Spinal cord (tissue), 10 donors: Measurements from ENCODE around the gene ABCA10. TPM values are rescaled to one million over a fixed set of nuclear protein-coding genes. Genes with fewer than 3 reads are reported as not detected.

ENCODE experiments used
- DNase-seq, 6 donors: peaks; one replicate each; pipeline versions ENCODE4 v3.0.0 to v3.0.0-alpha.2; 2013 to 2015; ENCODE audit warnings: low spot score in 6 of 6, low read depth in 4 of 6
- H3K27ac ChIP-seq: one replicate; pipeline ENCODE4 v1.5.1; 2013; ENCODE audit warnings: low read depth, low read length, control low read depth
- H3K27me3 ChIP-seq: one replicate; pipeline ENCODE4 v1.6.1; 2013; ENCODE audit warnings: low read length; ENCODE audit not compliant: control insufficient read depth, insufficient read depth
- H3K36me3 ChIP-seq: one replicate; pipeline ENCODE4 v1.6.1; 2013; ENCODE audit warnings: low read length; ENCODE audit not compliant: control insufficient read depth, insufficient read depth
- H3K4me1 ChIP-seq: one replicate; pipeline ENCODE4 v1.6.1; 2013; ENCODE audit warnings: low read length; ENCODE audit not compliant: control insufficient read depth, insufficient read depth
- H3K4me3 ChIP-seq: one replicate; pipeline ENCODE4 v1.5.1; 2013; ENCODE audit warnings: low read depth, low read length, control low read depth
- H3K9me3 ChIP-seq: one replicate; pipeline ENCODE4 v1.6.1; 2013; ENCODE audit warnings: low read length; ENCODE audit not compliant: control insufficient read depth, insufficient read depth
- WGBS: methylation state at CpG from one replicate; pipeline ENCODE4 v1.1.5; 2013; ENCODE audit warnings: missing lambda C conversion rate; ENCODE audit not compliant: insufficient coverage; 5-methylcytosine and 5-hydroxymethylcytosine counted together
- polyA plus RNA-seq, 2 donors: library from polyadenylated mRNA; unstranded; fragments of 120-200 nt; gene quantifications; one replicate each; pipeline ENCODE4 v1.2.1, GENCODE V29; 2013; ENCODE audit not compliant: insufficient read length in 2 of 2
- total RNA-seq, 2 donors: library from RNA; depleted of rRNA in 1 of 2; stranded (reverse); fragments of 120-200 nt in 1 of 2; fragments of >200 nt in 1 of 2; gene quantifications; one replicate each; pipeline versions ENCODE4 v1.2.3 to v1.2.4, GENCODE V29; 2013 to 2014
- donor health status: healthy.

The ABCA10 gene
- total and polyA plus RNA-seq, 4 donors = 2.7 to 21.4 (median 5.7) TPM

- Histone ChIP-seq H3K9me3 (no peaks in the 10 kb centered on the region), H3K4me1 (no peaks in the 10 kb centered on the region), H3K27me3 (no peaks in the 10 kb centered on the region), H3K4me3 (no peak overlapping the region), H3K27ac (no peak overlapping the region), H3K36me3 (no peaks in the 10 kb centered on the region)
- 100% methylated on average over 2 of the region's 3 CpGs for WGBS
- no peak for DNase-seq
Measured at GRCh38 chr17:69230939-69231338, 2.3 kb upstream of the ABCA10 start.

GRCh38 chr17:69228018-69228417 lies 606 bp downstream of the ABCA10 start:
- no peaks in the 10 kb centered on the region for H3K9me3 ChIP-seq
- H3K4me1 ChIP-seq = no peaks in the 10 kb centered on the region
- DNase-seq = no peak
- no peaks in the 10 kb centered on the region for H3K36me3 ChIP-seq
- H3K27me3 ChIP-seq = no peaks in the 10 kb centered on the region
- no peak overlapping the region for H3K27ac ChIP-seq
- no peak overlapping the region for H3K4me3 ChIP-seq

- Histone ChIP-seq H3K36me3 (no peaks in the 10 kb centered on the region), H3K4me1 (no peaks in the 10 kb centered on the region), H3K27me3 (no peaks in the 10 kb centered on the region), H3K4me3 (no peak overlapping the region), H3K9me3 (no peaks in the 10 kb centered on the region), H3K27ac (no peak overlapping the region)
- WGBS = no CpG with 5 or more reads among the region's 2 CpGs
- DNase-seq = no peak
Measured at GRCh38 chr17:69227541-69227940, 1.1 kb downstream of the ABCA10 start.

GRCh38 chr17:69223809-69224208 lies 4.8 kb downstream of the ABCA10 start:
- H3K4me1 ChIP-seq = no peaks in the 10 kb centered on the region
- no peaks in the 10 kb centered on the region for H3K9me3 ChIP-seq
- H3K36me3 ChIP-seq = no peaks in the 10 kb centered on the region
- WGBS = 57% methylated on average over 2 of the region's 3 CpGs
- no peak overlapping the region for H3K27ac ChIP-seq
- H3K4me3 ChIP-seq = no peak overlapping the region
- peak in 2 of 6 donors; percentile 12 to 24 for DNase-seq
- H3K27me3 ChIP-seq = no peaks in the 10 kb centered on the region

- H3K27me3 ChIP-seq = no peaks in the 10 kb centered on the region
- DNase-seq = no peak
- no peaks in the 10 kb centered on the region for H3K36me3 ChIP-seq
- no peak overlapping the region for H3K4me3 ChIP-seq
- no peak overlapping the region for H3K27ac ChIP-seq
- H3K9me3 ChIP-seq = no peaks in the 10 kb centered on the region
- H3K4me1 ChIP-seq = no peaks in the 10 kb centered on the region
Measured at GRCh38 chr17:69222707-69223258, 5.8 kb downstream of the ABCA10 start.

- no peak for DNase-seq
- WGBS = no CpG with 5 or more reads among the region's 1 CpG
- H3K36me3 ChIP-seq = no peaks in the 10 kb centered on the region
Measured at GRCh38 chr17:69220098-69220497, 8.5 kb downstream of the ABCA10 start.

GRCh38 chr17:69218986-69219385 lies 9.6 kb downstream of the ABCA10 start:
- WGBS = no CpG with 5 or more reads among the region's 3 CpGs
- H3K4me3 ChIP-seq = no peak overlapping the region
- no peaks in the 10 kb centered on the region for H3K27me3 ChIP-seq
- DNase-seq = no peak
- H3K36me3 ChIP-seq = no peaks in the 10 kb centered on the region
- H3K9me3 ChIP-seq = no peaks in the 10 kb centered on the region
- no peaks in the 10 kb centered on the region for H3K4me1 ChIP-seq
- no peak overlapping the region for H3K27ac ChIP-seq

More at GRCh38 chr17:69220098-69220497, 8.5 kb downstream of the ABCA10 start:
- Histone ChIP-seq H3K9me3 (no peaks in the 10 kb centered on the region), H3K4me1 (no peaks in the 10 kb centered on the region), H3K27me3 (no peaks in the 10 kb centered on the region), H3K4me3 (no peak overlapping the region), H3K27ac (no peak overlapping the region)

- WGBS = 90% methylated on average over 8 of the region's 9 CpGs
- no peaks in the 10 kb centered on the region for H3K36me3 ChIP-seq
- no peak overlapping the region for H3K4me3 ChIP-seq
- H3K4me1 ChIP-seq = no peaks in the 10 kb centered on the region
- no peak overlapping the region for H3K27ac ChIP-seq
- peaks cover 2% of the 10 kb centered on the region for H3K9me3 ChIP-seq
- H3K27me3 ChIP-seq = no peaks in the 10 kb centered on the region
- DNase-seq = no peak
Measured at GRCh38 chr17:69213059-69213813, 15.4 kb downstream of the ABCA10 start.

GRCh38 chr17:69208640-69209039 lies 20.0 kb downstream of the ABCA10 start:
- Histone ChIP-seq H3K4me1 (no peaks in the 10 kb centered on the region), H3K9me3 (peaks cover 2% of the 10 kb centered on the region), H3K4me3 (no peak overlapping the region), H3K27ac (no peak overlapping the region), H3K36me3 (no peaks in the 10 kb centered on the region), H3K27me3 (no peaks in the 10 kb centered on the region)
- no peak for DNase-seq
- WGBS = 100% methylated on average over 1 of the region's 2 CpGs

- Histone ChIP-seq H3K9me3 (no peaks in the 10 kb centered on the region), H3K4me3 (no peak overlapping the region), H3K4me1 (no peaks in the 10 kb centered on the region), H3K27ac (no peak overlapping the region), H3K36me3 (no peaks in the 10 kb centered on the region), H3K27me3 (no peaks in the 10 kb centered on the region)
- DNase-seq = no peak
- no CpG with 5 or more reads among the region's 4 CpGs for WGBS
Measured at GRCh38 chr17:69207151-69207550, 21.5 kb downstream of the ABCA10 start.
